Upper lobe of left lung (tissue), 4 donors: ENCODE results near the gene TRDN.

Experiments
- CTCF ChIP-seq, 6 experiments: fragments of 450-650 bp in 4 of 6; fragments of 200-600 bp in 2 of 6; sonication (generic) in 2 of 6; IDR thresholded peaks; one replicate each; pipeline ENCODE4 v1.5.1; 2016 to 2019; ENCODE audit warnings: antibody characterized with exemption in 6 of 6
- POLR2A ChIP-seq, 4 donors: fragments of 450-650 bp; IDR thresholded peaks; one replicate each; pipeline ENCODE4 v1.5.1; 2016 to 2017; ENCODE audit warnings: antibody characterized with exemption in 4 of 4, mild to moderate bottlenecking in 2 of 4

GRCh38 chr6:123604067-123604466 lies 32.7 kb downstream of the TRDN start:
- TF ChIP-seq POLR2A (IDR thresholded peaks at IDR 0.05) (no peak), CTCF (IDR thresholded peaks at IDR 0.05) (no peak)
